ENCODE measurements around the gene PURB. TPM values are rescaled to one million over a fixed set of nuclear protein-coding genes. Genes with fewer than 3 reads are reported as not detected.

PURB gene
- total RNA-seq, 4 donors from 2014 or later = 28.1 to 39.3 (median 31.3) TPM

DNA sequence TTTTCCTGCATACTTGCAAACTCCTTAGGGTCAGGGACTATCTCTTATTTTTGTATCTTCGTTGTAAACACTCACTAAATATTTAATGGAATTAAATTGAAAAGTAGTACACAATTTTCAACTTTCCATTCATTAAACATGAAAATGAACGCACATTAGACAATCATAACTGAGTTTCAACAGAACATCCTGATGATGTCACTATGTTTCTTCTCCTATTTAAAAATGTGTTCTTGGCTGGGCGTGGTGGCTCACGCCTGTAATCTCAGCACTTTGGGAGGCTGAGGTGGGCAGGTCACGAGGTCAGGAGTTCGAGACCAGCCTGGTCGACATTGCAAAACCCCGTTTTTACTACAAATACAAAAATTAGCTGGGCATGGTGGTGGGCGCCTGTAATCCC lies 14.1 kb upstream of the PURB start:
- 87% methylated on average over 9 of the region's 9 CpGs for WGBS
- no peaks in the 10 kb centered on the region for H3K4me1 ChIP-seq
- no peaks in the 10 kb centered on the region for H3K27me3 ChIP-seq
- H3K9me3 ChIP-seq = no peaks in the 10 kb centered on the region
- no peak overlapping the region for H3K4me3 ChIP-seq
- H3K27ac ChIP-seq = no peak overlapping the region
- no peak for DNase-seq (ENCODE audit: low spot score in 2 of 2)
- H3K36me3 ChIP-seq = no peaks in the 10 kb centered on the region
- TF ChIP-seq EP300 (IDR thresholded peaks at IDR 0.05) = no peak
- no peak for TF ChIP-seq POLR2AphosphoS5 (IDR thresholded peaks at IDR 0.05)
- no peak for TF ChIP-seq POLR2A (IDR thresholded peaks at IDR 0.05)
- TF ChIP-seq, protein P1, sequence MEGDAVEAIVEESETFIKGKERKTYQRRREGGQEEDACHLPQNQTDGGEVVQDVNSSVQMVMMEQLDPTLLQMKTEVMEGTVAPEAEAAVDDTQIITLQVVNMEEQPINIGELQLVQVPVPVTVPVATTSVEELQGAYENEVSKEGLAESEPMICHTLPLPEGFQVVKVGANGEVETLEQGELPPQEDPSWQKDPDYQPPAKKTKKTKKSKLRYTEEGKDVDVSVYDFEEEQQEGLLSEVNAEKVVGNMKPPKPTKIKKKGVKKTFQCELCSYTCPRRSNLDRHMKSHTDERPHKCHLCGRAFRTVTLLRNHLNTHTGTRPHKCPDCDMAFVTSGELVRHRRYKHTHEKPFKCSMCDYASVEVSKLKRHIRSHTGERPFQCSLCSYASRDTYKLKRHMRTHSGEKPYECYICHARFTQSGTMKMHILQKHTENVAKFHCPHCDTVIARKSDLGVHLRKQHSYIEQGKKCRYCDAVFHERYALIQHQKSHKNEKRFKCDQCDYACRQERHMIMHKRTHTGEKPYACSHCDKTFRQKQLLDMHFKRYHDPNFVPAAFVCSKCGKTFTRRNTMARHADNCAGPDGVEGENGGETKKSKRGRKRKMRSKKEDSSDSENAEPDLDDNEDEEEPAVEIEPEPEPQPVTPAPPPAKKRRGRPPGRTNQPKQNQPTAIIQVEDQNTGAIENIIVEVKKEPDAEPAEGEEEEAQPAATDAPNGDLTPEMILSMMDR (IDR thresholded peaks at IDR 0.05) = no peak

DNA sequence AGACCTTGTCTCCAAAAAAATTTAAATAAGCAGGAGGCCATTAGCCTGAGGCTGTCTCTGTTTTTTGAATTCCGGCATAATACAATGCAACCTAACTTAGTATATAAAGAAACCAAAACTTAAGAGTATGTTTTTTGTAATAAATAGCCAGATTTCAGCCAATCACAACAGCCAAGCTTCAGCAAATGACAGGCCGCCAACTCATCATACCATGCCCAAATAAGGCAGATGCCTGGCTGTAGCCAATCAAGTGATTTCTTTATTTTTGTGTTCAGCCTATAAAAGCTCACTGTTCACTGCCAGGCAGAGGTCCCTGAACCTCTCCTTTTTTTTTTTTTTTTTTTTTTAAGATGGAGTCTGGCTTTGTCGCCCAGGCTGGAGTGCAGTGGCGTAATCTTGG lies 12.7 kb upstream of the PURB start:
- Histone ChIP-seq H3K9me3 (no peaks in the 10 kb centered on the region), H3K36me3 (no peaks in the 10 kb centered on the region), H3K4me3 (no peak overlapping the region), H3K4me1 (peaks cover 3% of the 10 kb centered on the region), H3K27ac (no peak overlapping the region), H3K27me3 (no peaks in the 10 kb centered on the region)
- no peak for TF ChIP-seq POLR2AphosphoS5 (IDR thresholded peaks at IDR 0.05)
- TF ChIP-seq, protein P1 (IDR thresholded peaks at IDR 0.05) = no peak
- TF ChIP-seq EP300 (IDR thresholded peaks at IDR 0.05) = no peak
- TF ChIP-seq POLR2A (IDR thresholded peaks at IDR 0.05) = no peak
- 95% methylated on average over 4 of the region's 4 CpGs for WGBS
- no peak for DNase-seq (ENCODE audit: low spot score in 2 of 2)

DNA sequence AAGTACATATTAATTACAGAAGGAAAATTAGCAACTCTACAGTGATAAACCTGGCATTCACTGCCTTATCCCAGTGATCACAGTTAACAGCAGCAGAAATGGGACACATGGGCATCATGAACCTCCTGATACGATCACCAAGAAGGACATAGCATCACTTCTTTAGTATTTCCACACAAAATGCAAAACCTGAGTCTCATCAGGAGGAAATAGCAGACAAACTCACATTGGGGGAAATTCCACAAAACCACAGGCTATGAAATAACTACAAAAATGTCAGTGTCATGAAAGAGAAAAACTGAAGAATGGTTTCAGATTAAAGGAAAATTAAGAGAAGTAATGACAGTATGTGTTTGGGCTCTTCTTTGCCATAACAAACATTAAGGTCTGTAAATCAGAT lies 12.0 kb upstream of the PURB start:
- H3K4me1 ChIP-seq = peaks cover 3% of the 10 kb centered on the region
- TF ChIP-seq POLR2AphosphoS5 (IDR thresholded peaks at IDR 0.05) = no peak
- TF ChIP-seq POLR2A (IDR thresholded peaks at IDR 0.05) = no peak
- TF ChIP-seq EP300 (IDR thresholded peaks at IDR 0.05) = no peak
- TF ChIP-seq, protein P1 (IDR thresholded peaks at IDR 0.05) = no peak
- no peak for DNase-seq (ENCODE audit: low spot score in 2 of 2)
- H3K27me3 ChIP-seq = no peaks in the 10 kb centered on the region
- H3K4me3 ChIP-seq = no peak overlapping the region
- 67% methylated on average over 1 of the region's 1 CpG for WGBS
- no peaks in the 10 kb centered on the region for H3K9me3 ChIP-seq
- no peak overlapping the region for H3K27ac ChIP-seq
- H3K36me3 ChIP-seq = no peaks in the 10 kb centered on the region

DNA sequence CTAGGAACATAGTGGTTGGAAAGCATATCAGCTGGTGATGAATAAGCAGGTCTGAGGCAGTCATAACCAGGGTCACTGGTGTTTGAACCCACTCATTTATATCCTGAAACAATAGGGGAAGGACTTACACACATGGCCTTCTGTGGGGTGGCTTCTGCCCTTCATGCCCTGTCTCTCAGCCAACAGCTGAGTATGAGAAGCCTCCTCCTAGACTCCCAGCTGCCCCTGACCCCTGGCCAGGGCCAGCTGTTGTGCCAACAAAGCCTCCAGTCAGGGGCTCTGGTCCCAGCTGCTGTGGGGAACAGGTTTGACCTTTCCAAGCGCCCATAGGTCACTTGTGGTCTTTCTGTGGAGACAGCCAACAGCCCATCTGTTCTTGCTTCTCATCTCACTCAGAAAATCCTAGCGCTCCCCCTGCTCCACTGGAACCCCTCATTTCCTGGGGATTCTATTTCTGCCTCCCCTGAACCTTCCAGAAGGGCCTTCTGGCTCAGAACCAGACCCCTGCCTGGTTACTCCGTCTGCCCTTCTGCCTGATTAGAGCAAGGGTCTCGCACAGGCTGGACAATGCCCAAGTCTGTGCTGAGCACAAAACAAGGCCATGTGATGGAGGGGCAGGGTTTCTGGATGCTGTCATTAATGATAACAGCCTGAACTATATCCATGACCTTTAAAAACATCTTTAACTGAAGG lies 9.7 kb upstream of the PURB start:
- TF ChIP-seq POLR2AphosphoS5 (IDR thresholded peaks at IDR 0.05) = no peak
- TF ChIP-seq POLR2A (IDR thresholded peaks at IDR 0.05) = no peak
- no peak for TF ChIP-seq EP300 (IDR thresholded peaks at IDR 0.05)
- TF ChIP-seq, protein P1 (IDR thresholded peaks at IDR 0.05) = no peak
- no peak for DNase-seq (ENCODE audit: low spot score in 2 of 2)
- Histone ChIP-seq H3K9me3 (no peaks in the 10 kb centered on the region), H3K27me3 (no peaks in the 10 kb centered on the region), H3K4me3 (no peak overlapping the region), H3K36me3 (no peaks in the 10 kb centered on the region), H3K27ac (no peak overlapping the region), H3K4me1 (peaks cover 3% of the 10 kb centered on the region)
- WGBS = 85% methylated on average over 4 of the region's 4 CpGs

DNA sequence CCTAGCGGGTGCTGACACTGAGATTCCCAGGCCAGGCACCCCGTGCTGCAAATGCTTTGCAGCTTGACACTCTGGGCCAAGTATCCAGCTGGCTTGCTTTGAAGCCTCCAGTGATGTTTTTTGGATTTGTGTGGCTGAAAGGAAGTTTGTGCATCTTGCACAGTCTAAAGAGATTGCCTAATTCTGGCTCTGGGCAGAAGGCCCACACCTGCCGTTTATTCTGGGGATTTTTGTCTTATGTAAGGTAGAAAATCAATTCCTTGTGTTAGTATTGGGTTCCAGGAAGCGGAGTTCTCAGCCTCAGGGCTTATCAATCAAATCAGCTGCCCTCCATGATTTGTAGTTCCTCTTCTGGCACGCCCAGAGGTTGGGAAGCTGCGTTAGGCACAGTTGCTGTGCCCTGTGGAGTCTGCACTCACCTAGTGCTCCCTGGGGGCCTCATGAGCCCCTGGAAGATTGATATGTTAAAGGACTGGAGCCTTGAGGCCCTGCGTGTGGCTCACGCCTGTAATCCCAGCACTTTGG lies 8.4 kb upstream of the PURB start:
- H3K9me3 ChIP-seq = no peaks in the 10 kb centered on the region
- peak in 1 of 2 donors; percentile 27 for DNase-seq (ENCODE audit: low spot score in 2 of 2)
- 41% methylated on average over 5 of the region's 8 CpGs for WGBS
- no peak for TF ChIP-seq POLR2A (IDR thresholded peaks at IDR 0.05)
- no peak for TF ChIP-seq EP300 (IDR thresholded peaks at IDR 0.05)
- no peak for TF ChIP-seq POLR2AphosphoS5 (IDR thresholded peaks at IDR 0.05)
- TF ChIP-seq, protein P1 (IDR thresholded peaks at IDR 0.05) = no peak
- no peaks in the 10 kb centered on the region for H3K27me3 ChIP-seq
- H3K4me1 ChIP-seq = peaks cover 3% of the 10 kb centered on the region
- H3K27ac ChIP-seq = no peak overlapping the region
- H3K36me3 ChIP-seq = no peaks in the 10 kb centered on the region
- H3K4me3 ChIP-seq = no peak overlapping the region
